ENCODE data around the gene RPS6KA2.
"Not testable (repeated sequence)": the region's sequence is repeated elsewhere in the genome, so short reads cannot be mapped to it uniquely, and the experiment has no call there.

Gene RPS6KA2

GRCh38 chr6:166405386-166405785 is 221.7 kb downstream of the RPS6KA2 start:
- no peak for TF ChIP-seq CTCF (IDR thresholded peaks at IDR 0.05; ENCODE audit: control insufficient read depth, extremely low read depth, insufficient read depth)
- no peak for DNase-seq (ENCODE audit: low read depth)
- H3K4me3 ChIP-seq (ENCODE audit: low read depth, low read length), result no peak overlapping the region

- no peak overlapping the region for H3K4me3 ChIP-seq (ENCODE audit: low read depth, low read length)
- DNase-seq (ENCODE audit: low read depth), result no peak
- TF ChIP-seq CTCF (IDR thresholded peaks at IDR 0.05; ENCODE audit: control insufficient read depth, extremely low read depth, insufficient read depth), result no peak
Observed at GRCh38 chr6:166402582-166403277, 224.3 kb downstream of the RPS6KA2 start.

- H3K4me3 ChIP-seq (ENCODE audit: low read depth, low read length), result not testable (repeated sequence)
- DNase-seq (ENCODE audit: low read depth), result peak; percentile 25
- peak; percentile 83 for TF ChIP-seq CTCF (IDR thresholded peaks at IDR 0.05; ENCODE audit: control insufficient read depth, extremely low read depth, insufficient read depth)
Observed at GRCh38 chr6:166400649-166401250, 226.3 kb downstream of the RPS6KA2 start.

- no peak overlapping the region for H3K4me3 ChIP-seq (ENCODE audit: low read depth, low read length)
- TF ChIP-seq CTCF (IDR thresholded peaks at IDR 0.05; ENCODE audit: control insufficient read depth, extremely low read depth, insufficient read depth), result no peak
- no peak for DNase-seq (ENCODE audit: low read depth)
Observed at GRCh38 chr6:166400181-166400580, 226.9 kb downstream of the RPS6KA2 start.

- DNase-seq (ENCODE audit: low read depth), result no peak
- H3K4me3 ChIP-seq (ENCODE audit: low read depth, low read length), result no peak overlapping the region
- no peak for TF ChIP-seq CTCF (IDR thresholded peaks at IDR 0.05; ENCODE audit: control insufficient read depth, extremely low read depth, insufficient read depth)
Observed at GRCh38 chr6:166398348-166398747, 228.7 kb downstream of the RPS6KA2 start.

GRCh38 chr6:166397849-166398248 is 229.2 kb downstream of the RPS6KA2 start:
- no peak overlapping the region for H3K4me3 ChIP-seq (ENCODE audit: low read depth, low read length)
- TF ChIP-seq CTCF (IDR thresholded peaks at IDR 0.05; ENCODE audit: control insufficient read depth, extremely low read depth, insufficient read depth), result no peak
- no peak for DNase-seq (ENCODE audit: low read depth)

- DNase-seq (ENCODE audit: low read depth), result no peak
- no peak for TF ChIP-seq CTCF (IDR thresholded peaks at IDR 0.05; ENCODE audit: control insufficient read depth, extremely low read depth, insufficient read depth)
- H3K4me3 ChIP-seq (ENCODE audit: low read depth, low read length), result no peak overlapping the region
Observed at GRCh38 chr6:166395778-166396177, 231.3 kb downstream of the RPS6KA2 start.

Measured in LNCaP clone FGC (cell line).